IPS-NIHi7 (cell line): ENCODE results near the gene ARHGAP24.
"Not testable (repeated sequence)": the region's sequence is repeated elsewhere in the genome, so short reads cannot be mapped to it uniquely, and the experiment has no call there.

Source experiments
- DNase-seq: peaks from one replicate; pipeline ENCODE4 v3.0.0; 2012; ENCODE audit warnings: mixed read lengths; ENCODE audit errors: extremely low spot score

The ARHGAP24 gene

DNA sequence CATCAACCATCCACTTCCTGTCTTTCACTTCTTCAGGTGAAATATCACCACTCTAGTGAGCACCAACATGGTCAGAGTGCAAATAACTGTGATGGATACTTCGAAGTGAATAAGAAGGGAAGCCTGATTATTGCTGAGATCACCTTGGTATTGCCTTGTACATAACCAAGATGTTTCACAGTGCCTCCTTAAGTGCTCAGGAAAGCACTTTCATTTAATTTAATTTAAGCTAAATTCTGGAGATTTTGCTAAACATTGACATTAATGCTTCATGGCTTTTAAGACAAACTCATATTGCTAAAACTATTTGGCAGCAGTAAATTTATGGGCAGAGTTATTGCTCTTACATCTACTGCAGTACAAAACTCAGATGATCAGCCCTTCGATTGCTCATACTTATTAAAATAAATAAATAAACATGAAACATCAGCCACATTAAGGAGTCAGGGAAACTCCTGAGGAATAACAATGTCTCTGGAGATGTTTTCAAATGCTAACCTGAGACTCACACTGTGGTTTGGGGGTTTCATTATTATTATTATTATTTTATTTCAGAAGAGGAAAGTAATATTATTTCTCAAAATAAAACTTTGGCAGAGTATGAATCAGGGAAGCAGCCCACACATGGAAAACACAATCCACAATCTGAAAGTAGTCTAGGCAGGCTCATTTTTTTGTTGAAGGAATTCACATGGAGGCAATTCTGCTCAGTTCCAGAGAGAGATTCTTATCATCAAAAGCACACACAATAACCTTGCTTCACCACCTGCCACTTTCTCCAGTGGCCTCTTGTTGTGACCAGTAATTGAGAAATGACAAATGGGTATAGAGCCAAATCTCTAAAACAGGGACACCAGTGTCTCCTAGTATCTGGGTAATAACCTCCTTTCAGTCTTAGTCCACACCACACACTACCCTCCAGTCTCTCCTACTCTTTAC is 540.7 kb downstream of the ARHGAP24 start:
- DNase-seq = no peak

DNA sequence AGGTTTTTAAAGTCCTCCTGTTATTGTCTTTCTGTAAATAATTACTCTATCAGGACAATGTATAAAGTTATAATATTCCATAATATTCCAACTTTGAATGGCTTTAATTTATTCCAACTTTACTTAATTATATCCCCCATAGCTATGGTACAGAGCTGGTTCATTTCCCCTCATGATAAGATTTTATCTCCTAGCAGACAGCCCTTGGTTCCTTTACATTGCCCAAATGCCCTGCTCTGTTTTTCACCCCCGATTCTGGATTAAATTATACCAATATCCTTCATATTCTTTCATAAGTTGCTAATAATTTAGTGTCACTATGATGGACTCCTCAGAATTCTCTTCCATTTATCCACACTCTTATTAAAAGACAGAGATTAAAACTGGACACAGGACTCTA is 544.4 kb downstream of the ARHGAP24 start:
- DNase-seq = no peak

DNA sequence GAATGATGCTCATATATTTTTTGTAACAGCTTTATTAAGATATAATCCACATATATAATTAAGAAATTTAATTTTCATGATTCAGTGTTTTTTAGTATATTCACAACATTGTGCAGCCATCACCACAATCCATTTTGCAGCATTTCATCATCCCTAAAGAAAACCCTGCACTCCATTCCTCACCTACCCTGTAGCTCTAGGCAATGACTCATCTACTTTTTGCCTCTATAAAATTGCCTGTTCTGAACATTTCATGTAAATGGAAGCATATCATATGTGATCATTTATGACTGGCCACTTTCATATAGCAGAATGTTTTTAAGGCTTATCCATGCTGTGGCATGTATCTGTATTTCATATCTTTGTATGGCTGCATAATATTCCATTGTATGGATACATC is 545.0 kb downstream of the ARHGAP24 start:
- DNase-seq = no peak

DNA sequence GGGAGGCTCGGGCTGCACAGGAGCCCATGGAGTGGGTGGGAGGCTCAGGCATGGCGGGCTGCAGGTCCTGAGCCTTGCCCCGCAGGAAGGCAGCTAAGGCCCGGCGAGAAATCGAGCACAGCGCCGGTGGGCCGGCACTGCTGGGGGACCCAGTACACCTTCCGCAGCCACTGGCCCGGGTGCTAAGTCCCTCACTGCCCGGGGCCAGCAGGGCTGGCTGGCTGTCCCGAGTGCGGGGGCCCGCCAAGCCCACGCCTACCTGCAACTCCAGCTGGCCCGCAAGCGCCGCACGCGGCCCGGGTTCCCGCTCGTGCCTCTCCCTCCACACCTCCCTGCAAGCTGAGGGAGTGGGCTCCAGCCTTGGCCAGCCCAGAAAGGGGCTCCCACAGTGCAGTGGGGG is 546.7 kb downstream of the ARHGAP24 start:
- DNase-seq = not testable (repeated sequence)

DNA sequence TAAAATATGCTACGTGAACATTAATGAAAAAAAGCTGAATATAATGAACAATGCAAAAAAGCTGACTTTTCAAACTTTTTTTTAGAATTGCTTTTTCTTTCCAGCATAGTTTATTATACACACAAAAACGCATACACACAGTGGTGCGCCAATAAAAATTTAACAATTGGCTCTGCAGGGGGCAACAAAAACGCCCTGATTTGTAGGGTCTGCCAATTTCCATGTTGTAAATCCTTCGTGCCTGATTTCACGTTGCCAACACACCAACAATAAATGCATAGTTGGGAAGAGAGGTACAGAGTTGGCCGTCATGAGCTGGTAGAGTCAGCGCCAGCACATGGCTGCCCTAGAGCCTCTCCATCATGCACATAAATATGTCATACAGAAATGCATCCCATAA is 551.8 kb downstream of the ARHGAP24 start:
- no peak for DNase-seq

DNA sequence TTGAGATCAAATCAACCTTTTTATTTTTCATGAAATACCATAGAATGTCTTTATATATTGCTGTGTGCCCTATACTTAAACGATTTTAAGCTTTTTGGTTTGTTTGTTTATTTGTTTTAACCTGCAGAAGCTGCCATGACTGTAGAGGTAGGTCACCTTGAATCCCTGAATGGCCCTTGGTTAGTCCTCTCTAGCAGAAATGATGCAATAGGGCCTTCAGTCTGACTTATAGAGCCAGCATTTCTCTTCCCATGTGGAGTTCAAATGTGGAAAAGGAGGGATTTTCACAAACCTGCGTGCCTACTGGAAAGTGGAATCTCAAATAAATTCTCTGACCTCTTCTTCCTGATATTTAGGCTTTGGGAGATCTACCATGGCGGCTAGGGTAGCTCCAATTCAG is 557.0 kb downstream of the ARHGAP24 start:
- no peak for DNase-seq

DNA sequence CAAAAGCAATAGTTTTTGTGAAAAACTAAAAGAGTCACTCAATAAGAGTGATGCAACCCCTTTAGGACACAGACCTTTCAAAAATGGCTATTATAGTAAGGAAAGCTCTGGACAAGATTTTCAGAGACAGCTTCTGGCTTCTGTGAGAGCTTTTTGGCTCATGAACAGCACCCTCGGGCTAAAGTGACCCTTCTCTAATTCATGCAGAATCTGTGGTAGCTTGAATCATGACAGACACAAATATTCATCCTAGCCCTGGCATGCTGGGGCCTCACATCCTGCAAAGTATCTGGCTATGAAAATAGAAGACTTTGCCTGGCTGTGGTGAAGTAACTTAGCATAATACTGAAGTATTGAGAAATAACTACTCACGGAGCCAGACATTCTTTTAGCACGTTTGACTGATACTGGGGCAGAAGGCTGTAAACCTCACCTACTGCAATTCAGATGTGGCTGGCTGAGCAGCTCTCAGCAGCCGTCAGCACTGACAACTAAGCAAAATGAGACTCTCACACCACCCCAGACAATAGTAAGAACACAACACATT is 557.6 kb downstream of the ARHGAP24 start:
- DNase-seq = no peak

DNA sequence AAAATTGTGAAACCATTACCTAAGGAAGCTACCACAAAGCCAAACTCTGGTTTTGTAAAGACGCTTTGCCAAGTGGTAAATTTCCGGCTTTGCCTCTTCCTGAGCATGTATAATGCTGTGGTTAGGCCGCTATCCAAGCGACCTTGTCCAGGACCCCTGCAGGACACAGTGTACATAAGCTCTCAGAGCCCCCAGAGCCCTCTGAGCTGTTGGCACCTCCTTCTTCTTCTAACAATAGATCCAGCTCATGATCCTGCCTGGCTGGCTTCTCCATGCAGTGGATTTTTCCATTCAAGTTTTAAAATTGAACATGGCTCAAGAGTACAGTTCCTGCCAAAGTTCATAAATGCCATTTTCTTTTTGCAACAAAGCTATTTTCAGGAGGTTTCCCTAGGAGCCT is 558.2 kb downstream of the ARHGAP24 start:
- no peak for DNase-seq

DNA sequence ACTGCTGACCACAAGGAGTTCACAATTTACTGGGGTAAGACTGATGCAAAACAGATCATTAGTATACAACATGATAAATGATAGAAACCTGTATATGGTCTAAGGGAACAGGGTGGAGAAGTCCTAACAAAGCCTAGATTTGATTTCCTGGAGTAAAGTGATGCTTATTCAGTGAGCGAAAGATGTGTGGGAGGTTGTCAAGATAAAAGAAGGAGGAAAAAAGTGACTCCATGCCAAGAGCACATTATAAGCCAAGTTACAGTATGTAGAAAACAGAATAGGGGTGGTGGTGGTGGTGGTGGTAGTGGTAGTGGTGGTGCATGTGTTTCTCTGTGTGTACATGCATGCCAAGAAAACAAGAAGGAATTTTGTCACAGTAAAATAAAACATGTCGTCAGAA is 559.7 kb downstream of the ARHGAP24 start:
- DNase-seq = no peak

DNA sequence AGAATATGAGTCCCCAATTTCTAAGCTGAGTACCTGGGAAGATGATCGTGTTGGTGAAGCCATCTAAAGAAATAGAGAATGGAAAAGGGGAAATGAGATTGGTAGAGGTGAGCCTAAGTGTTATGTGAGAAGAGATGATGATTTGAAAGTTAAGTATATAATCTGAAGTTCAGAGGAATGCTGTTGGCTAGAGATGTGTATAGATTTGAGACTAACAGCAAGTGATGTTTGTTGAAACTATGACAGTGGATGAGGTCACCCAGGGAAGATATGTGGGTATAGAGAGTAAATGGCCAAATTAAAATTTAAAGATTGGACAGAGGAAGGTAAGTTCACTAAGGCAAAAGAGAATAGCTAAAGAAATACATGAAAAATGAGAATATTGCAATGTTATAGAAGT is 560.7 kb downstream of the ARHGAP24 start:
- no peak for DNase-seq

DNA sequence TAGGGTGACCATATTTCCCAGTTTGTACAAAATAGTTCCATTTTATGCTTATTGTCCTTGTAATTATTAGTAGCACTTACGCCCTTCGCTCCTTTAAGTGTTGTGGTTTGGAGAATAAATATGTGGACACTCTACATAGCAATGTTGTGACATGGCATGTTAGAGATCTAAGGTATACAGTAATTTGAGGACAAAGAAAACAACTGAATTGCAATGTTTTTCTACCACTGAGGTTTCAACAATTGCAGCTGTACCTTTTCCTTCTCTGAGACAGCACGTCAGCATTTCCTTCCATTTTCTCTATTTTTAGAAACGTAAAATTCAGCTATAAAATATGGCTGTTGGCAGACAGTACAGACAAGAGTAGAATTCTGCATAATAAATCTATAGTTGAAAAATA is 561.8 kb downstream of the ARHGAP24 start:
- no peak for DNase-seq

DNA sequence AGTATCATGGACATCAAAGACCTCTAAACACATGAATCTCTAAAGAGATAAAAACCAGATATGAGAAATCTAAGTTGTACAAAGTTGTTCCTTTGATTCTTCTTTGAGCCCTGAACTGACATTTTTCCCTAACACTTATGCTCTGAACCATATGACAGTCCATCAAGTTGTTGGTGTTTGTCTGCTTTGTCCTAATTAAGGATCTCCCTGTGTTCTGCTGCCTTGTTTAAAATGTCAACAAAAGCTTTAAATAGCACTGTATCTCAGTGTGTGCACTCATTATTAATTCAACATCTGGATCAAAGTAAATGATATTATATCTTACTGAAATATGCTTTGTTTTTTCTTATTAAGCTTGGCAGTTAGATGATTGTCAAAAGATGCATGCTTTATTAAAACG is 563.1 kb downstream of the ARHGAP24 start:
- no peak for DNase-seq

DNA sequence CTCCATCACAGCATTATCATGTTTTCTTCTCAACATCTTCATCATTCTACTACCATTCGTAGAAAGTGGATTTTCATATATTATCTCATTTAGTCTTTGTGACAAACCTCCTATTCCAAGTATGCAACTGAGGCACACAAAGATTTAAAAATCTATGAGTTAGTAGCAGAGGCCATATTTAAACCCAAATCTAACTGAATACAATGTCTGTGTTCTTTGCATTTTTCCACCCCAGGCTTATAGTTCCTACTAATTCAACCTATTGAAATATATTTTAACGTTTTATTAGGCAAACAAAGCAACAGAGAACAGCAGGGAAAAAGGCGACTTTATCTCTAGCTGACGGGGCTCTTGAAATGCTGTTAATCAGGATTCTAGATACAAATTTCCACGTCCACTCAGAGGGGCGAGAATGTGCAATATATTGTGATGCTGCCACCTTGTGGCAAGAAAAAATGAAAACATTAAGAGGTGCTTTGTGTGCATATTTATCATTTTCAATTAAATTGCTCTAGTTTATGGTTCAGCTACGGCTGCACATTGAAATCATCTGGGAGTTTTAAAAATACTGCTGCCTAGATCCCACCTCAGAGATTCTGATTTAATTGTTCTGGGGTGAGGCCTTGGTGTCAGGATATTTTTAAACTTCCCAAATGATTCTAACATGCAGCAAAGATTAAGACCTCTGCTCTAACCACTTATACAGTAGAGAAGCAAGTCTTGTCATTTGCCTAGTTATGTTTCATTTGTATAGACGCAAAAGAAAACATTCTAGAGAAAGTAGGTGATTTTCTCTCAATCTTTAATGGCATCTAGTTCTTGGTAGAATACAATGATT is 569.0 kb downstream of the ARHGAP24 start:
- peak; percentile 22 for DNase-seq

DNA sequence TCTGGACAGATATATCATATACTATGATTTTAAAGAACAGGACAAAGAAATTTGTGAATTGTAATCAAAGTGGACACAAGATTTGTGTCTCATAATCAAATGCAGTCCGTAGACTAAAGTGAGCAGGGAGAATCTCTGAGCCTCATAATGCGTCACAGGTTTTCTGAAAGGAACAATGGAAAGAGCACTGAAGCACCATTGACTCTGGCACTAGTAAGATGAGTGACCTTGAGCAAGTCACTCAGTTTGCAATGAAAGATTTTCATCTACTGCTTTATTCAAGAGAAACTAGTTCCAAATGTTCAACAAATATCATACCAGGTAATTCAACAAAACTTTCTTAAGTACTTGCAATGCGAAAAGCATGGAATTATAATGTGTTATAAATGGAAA is 569.6 kb downstream of the ARHGAP24 start:
- DNase-seq = no peak

DNA sequence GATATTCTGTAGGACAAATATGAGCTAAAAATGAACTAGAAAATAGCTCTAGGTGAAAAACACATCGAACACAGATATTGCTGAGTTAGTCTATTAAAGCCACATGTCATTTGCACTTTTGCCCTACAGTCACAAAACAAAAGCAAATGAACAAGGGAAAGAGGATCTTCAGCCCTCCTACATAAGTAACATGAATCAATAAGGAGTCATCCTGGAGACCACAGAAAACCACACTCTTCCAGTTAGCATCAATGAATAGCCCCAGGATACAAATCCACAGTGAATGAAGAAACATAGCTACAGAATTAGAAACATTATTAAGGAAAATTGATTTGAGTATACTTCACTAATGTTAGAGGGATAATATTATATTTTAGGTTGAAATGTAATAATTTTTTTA is 573.5 kb downstream of the ARHGAP24 start:
- DNase-seq = no peak

DNA sequence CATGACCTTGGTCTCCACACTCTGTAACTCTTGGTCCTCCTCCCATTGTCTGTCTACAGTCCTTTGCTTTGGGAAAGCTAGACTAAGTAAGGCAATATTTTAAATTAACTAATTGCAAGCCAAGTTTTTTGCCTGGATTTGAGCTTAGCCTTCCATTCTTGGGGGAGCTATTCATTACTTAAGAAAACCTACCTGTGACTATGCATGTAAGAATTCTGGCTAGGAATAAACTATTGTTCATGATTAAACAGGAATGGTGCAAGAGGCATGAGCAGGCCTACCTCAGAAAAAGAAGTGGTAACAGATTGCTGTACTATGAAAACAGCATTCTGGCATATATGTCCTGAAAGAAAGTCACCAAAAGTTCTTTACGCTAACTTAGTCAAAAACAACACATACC is 575.5 kb downstream of the ARHGAP24 start:
- DNase-seq = no peak
